Measurements from ENCODE around the gene CCNT2.

The CCNT2 gene

DNA sequence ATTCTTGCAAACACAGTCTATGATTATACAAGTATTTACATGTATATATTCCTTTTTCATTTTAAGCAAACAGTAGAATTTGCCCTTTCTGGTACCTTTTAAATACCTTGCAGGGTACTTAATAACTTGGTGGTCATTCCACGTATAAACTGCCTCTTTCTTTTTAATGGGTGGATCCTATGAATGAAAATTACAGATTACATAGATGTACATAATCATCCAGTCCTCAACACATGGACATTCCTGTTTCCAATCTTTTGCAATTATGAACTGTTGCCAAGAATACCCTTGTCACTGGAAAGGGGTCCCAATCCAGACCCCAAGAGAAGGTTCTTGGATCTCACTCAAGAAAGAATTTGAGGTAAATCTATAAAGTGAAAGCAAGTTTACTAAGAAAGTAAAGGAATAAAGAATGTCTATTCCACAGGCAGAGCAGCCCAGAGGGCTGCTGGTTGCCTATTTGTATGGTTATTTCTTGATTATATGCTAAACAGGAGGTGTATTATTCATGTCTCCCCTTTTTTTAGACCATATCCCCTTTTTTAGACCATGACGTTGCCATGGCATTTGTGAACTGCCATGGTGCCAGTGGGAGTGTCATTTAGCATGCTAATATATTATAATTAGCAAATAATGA, 7.7 kb upstream of the CCNT2 start:
- DNase-seq (ENCODE audit: extremely low read depth, low read depth), result no peak
- no peak for TF ChIP-seq CTCF (IDR thresholded peaks at IDR 0.05; ENCODE audit: low read depth, low read length)

DNA sequence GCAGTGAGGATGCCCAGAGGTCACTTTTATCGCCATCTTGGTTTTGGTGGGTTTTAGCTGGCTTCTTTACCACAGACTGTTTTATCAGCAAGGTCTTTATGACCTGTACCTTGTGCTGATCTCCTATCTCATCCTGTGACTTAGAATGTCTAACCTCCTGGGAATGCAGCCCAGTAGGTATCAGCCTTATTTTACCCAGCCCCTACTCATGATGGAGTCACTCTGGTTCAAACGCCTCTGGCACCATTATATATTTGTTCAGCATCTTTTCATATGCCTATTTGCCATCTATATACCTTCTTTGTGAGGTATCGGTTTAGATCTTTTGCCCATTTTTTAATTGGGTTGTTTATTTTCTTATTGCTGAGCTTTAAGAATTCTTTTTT, 7.2 kb upstream of the CCNT2 start:
- DNase-seq (ENCODE audit: extremely low read depth, low read depth), result no peak
- no peak for TF ChIP-seq CTCF (IDR thresholded peaks at IDR 0.05; ENCODE audit: low read depth, low read length)

DNA sequence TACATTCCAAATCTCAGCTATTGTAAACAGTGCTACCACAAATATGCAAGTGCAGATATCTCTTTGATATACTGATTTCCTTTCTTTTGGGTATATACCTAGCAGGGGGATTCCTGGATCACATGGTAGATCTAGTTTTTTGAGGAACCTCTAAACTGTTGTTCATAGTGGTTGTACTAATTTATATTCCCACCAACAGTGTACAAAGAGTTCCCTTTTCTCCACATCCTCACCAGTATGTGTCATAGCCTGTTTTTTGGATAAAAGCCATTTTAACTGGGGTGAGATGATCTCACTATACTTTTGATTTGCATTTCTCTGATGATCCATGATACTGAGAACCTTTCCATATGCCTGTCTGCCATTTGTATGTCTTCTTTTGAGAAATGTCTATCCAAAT, 6.3 kb upstream of the CCNT2 start:
- no peak for TF ChIP-seq CTCF (IDR thresholded peaks at IDR 0.05; ENCODE audit: low read depth, low read length)
- DNase-seq (ENCODE audit: extremely low read depth, low read depth), result no peak

DNA sequence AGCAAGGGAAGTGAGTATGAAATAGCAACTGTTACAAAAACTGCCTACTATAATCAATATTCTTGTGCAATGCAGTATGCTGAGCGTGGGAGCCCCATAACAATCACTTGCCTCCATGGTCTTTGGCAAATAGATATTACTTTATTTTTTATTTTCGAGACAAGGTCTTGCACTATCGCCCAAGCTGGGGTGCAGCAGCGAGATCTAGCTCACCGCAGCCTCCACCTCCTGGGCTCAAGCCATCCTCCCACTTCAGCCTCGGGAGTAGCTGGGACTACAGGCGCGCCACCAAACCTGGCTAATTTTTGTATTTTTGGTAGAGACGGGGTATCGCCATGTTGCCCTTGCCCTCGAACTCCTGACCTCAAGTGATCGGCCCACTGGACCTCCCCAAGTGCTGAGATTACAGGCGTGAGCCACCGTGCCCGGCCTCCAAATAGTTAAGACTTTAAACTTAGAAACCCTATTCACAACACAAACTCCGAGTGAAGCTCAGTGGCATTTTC, 1.2 kb upstream of the CCNT2 start:
- no peak for TF ChIP-seq CTCF (IDR thresholded peaks at IDR 0.05; ENCODE audit: low read depth, low read length)

DNA sequence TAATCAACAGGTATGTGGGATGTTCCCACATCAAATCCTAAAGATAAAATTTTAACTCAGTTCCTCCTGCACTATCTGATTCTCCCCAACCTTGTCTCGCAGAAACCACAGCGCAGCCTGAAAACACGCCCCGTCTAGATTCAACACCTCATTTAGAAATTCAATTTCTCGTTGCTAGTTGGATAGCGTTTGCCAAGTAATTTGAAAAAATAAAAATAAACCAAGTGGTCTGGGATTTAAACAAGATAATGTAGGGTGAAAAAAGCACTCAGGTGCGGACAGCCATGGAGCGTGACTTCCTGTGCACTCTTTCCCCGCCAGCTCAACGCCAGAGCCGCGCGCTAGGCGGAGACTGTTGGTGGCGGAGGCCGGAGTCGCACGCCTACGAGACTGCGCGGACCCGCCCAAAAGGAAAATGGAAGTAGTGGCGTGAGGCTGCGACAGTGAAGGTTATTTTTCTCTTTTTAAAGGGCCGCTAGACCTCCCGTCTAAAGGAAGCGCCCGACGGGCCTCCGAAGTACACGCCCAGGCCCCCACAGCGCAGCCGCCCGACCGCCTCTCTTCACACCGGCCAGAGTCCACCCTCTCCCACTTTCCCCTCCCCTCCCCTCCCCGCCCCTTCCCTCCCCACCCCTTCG, 615 bp upstream of the CCNT2 start:
- TF ChIP-seq CTCF (IDR thresholded peaks at IDR 0.05; ENCODE audit: low read depth, low read length), result peak; percentile 32
- DNase-seq (ENCODE audit: extremely low read depth, low read depth), result no peak

More for the DNA sequence above, 1.2 kb upstream of the CCNT2 start:
- DNase-seq (ENCODE audit: extremely low read depth, low read depth), result no peak

DNA sequence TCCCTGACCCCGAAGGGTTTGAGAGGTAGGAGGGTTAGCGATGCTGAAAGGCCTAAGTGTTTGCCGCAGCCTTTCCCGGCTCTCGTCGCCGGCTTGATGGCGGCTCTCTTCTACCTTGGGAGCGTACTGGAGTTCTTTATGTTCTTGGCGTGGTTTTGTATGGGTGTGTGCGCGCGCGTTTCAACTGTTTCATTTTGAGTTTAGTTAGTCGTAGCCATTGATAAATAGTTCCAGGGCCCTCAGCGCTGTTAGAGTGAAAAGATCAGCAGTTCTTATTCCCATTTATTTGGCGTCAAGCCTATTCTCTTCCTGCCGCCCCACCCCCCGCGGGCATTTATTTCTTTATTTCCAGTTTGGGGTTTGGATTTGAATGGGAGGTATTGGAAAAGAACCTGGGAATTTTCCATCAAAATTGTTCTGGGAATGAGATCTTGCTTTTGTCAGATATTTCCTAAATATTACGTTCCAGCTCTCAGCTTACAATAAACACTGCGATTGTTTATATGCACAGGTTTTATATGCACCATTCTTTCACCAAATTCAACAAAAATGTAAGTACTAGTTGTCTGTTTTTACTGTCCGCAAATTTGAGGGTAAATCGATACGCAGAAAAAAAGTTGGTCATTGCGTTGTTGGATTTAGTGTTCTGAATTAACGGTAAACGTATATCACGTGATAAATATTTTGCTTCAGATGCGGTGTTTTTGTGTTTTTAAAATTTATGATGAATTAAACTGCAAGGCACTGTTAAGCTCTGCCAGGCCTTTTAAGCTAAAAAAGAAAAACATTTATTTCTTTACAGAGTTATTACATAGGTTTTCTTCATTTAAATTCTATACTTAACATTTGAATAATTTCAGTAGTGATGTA, 954 bp downstream of the CCNT2 start:
- TF ChIP-seq CTCF (IDR thresholded peaks at IDR 0.05; ENCODE audit: low read depth, low read length), result no peak
- DNase-seq (ENCODE audit: extremely low read depth, low read depth), result no peak

DNA sequence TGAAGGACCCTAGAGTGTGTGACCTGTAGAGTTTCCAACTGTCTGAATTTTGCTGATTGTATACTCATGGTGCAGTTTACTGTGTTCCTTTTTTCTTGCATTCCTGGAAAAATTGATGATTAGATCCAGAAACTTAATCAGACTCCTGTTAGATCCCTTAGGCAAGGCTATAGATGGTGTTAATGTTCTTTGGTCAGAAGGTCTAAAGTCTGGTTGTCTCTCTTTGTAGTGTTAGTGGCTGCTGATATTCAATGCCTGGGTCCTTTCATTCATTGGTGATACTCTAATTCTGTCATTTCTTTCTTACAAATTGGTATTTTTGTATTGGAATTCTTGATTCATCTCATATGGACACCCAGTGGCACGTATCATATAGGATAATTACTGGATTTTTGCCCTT, 6.3 kb downstream of the CCNT2 start:
- no peak for TF ChIP-seq CTCF (IDR thresholded peaks at IDR 0.05; ENCODE audit: low read depth, low read length)
- DNase-seq (ENCODE audit: extremely low read depth, low read depth), result no peak

Data from AG09319 (cell line).